Measurements from ENCODE around the gene FAM124B.

- TF ChIP-seq SP1 (IDR thresholded peaks at IDR 0.05) (no peak), CTCF (IDR thresholded peaks at IDR 0.05; ENCODE audit: low read depth, low read length, missing input control) (no peak), MAX (IDR thresholded peaks at IDR 0.05) (no peak), HNF4G (IDR thresholded peaks at IDR 0.05) (no peak), ZBTB33 (IDR thresholded peaks at IDR 0.05) (no peak), RXRA (IDR thresholded peaks at IDR 0.05) (no peak), GABPA (IDR thresholded peaks at IDR 0.05 in 1 of 2, conservative IDR thresholded peaks at IDR 0.05 in 1 of 2) (no peak), YY1 (IDR thresholded peaks at IDR 0.05) (no peak), TAF1 (conservative IDR thresholded peaks at IDR 0.05) (no peak), ATF3 (IDR thresholded peaks at IDR 0.05) (no peak), RAD21 (IDR thresholded peaks at IDR 0.05) (no peak), REST (IDR thresholded peaks at IDR 0.05) (no peak)
These were observed 15.0 kb downstream of the FAM124B start for GRCh38 chr2:224386876-224387275.
